ENCODE data around the gene LDLRAD2. TPM values are rescaled to one million over a fixed set of nuclear protein-coding genes. Genes with fewer than 3 reads are reported as not detected.

The LDLRAD2 gene
- total RNA-seq, 1 experiment from 2014 or later = not detected

DNA sequence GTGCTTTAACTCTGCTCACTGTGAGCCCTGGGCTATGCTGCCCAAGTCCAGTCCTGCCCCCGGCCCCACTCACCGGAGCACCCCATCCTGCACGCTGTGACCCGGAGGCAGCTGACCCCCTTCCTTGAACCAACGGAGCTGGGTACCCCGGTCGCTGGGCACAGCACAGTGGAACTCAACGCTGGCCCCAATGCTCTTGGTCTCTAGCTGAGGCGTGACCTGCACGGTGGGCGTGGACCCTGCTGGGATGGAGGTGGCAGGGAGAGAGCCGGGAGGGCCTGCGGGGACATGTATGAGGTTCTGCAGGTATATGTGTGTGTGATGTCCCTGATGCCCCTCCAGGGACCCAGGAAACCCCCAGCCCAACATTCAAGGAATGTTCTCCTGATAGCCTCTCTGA, 24.7 kb downstream of the LDLRAD2 start:
- Histone ChIP-seq H3K27me3 (replicated peaks; ENCODE audit: insufficient read depth, low read depth, low read length, poor library complexity) (no peaks in the 10 kb centered on the region), H3K4me1 (ENCODE audit: insufficient read depth, low read length, poor library complexity, severe bottlenecking) (no peaks in the 10 kb centered on the region), H3K27ac (ENCODE audit: low read depth, low read length, poor library complexity, severe bottlenecking) (no peak overlapping the region), H3K4me3 (ENCODE audit: low read depth, low read length, poor library complexity, severe bottlenecking) (no peak overlapping the region), H3K9me3 (ENCODE audit: low read depth, low read length, poor library complexity, severe bottlenecking) (no peaks in the 10 kb centered on the region), H3K36me3 (ENCODE audit: insufficient read depth, low read length, poor library complexity, severe bottlenecking) (no peaks in the 10 kb centered on the region)
- ChIA-PET CTCF (no interaction called here), POLR2A (ENCODE audit: low non-redundant PET) (no interaction called here)
- TF ChIP-seq EZH2 (IDR thresholded peaks at IDR 0.05; ENCODE audit: borderline replicate concordance, low read depth, low read length, poor library complexity, severe bottlenecking) (no peak), CTCF (conservative IDR thresholded peaks at IDR 0.05; ENCODE audit: low read depth, low read length) (no peak)
- no peak for DNase-seq (ENCODE audit: low spot score)
- BruUV-seq (replicated peaks) = no TSS peak
- intact Hi-C loops (cut with micrococcal nuclease; ENCODE audit: unreplicated experiment) = no loop called here

DNA sequence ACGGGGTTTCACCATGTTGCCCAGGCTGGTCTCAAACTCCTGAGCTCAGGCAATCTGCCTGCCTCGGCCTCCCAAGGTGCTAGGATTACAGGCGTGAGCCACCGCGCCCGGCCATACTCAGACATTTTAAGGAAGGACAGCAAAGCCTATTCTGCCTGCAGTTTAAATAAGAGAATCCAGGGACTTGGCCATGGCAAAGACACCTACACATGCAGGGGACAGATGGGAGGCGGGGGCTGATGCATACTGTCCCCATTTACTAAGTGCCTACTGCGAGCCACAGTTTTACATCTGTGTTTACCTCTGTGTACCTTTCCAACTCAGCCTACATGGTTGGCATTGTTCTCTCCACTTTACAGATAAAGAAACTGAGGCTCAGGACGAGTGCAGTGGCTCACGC, 25.4 kb downstream of the LDLRAD2 start:
- Histone ChIP-seq H3K9me3 (ENCODE audit: low read depth, low read length, poor library complexity, severe bottlenecking) (no peaks in the 10 kb centered on the region), H3K27ac (ENCODE audit: low read depth, low read length, poor library complexity, severe bottlenecking) (no peak overlapping the region), H3K4me1 (ENCODE audit: insufficient read depth, low read length, poor library complexity, severe bottlenecking) (no peaks in the 10 kb centered on the region), H3K4me3 (ENCODE audit: low read depth, low read length, poor library complexity, severe bottlenecking) (no peak overlapping the region), H3K27me3 (replicated peaks; ENCODE audit: insufficient read depth, low read depth, low read length, poor library complexity) (no peaks in the 10 kb centered on the region), H3K36me3 (ENCODE audit: insufficient read depth, low read length, poor library complexity, severe bottlenecking) (no peaks in the 10 kb centered on the region)
- ChIA-PET POLR2A (ENCODE audit: low non-redundant PET) (no interaction called here), CTCF (no interaction called here)
- TF ChIP-seq CTCF (conservative IDR thresholded peaks at IDR 0.05; ENCODE audit: low read depth, low read length) (no peak), EZH2 (IDR thresholded peaks at IDR 0.05; ENCODE audit: borderline replicate concordance, low read depth, low read length, poor library complexity, severe bottlenecking) (no peak)
- intact Hi-C loops (cut with micrococcal nuclease; ENCODE audit: unreplicated experiment) = no loop called here
- DNase-seq (ENCODE audit: low spot score) = no peak
- no TSS peak for BruUV-seq (replicated peaks)

- DNase-seq (ENCODE audit: low spot score) = no peak
- H3K9me3 ChIP-seq (ENCODE audit: low read depth, low read length, poor library complexity, severe bottlenecking) = no peaks in the 10 kb centered on the region
- H3K36me3 ChIP-seq (ENCODE audit: insufficient read depth, low read length, poor library complexity, severe bottlenecking) = no peaks in the 10 kb centered on the region
- POLR2A ChIA-PET (ENCODE audit: low non-redundant PET) = no interaction called here
- no peaks in the 10 kb centered on the region for H3K4me1 ChIP-seq (ENCODE audit: insufficient read depth, low read length, poor library complexity, severe bottlenecking)
- no peak overlapping the region for H3K4me3 ChIP-seq (ENCODE audit: low read depth, low read length, poor library complexity, severe bottlenecking)
- H3K27ac ChIP-seq (ENCODE audit: low read depth, low read length, poor library complexity, severe bottlenecking) = no peak overlapping the region
- no peaks in the 10 kb centered on the region for H3K27me3 ChIP-seq (replicated peaks; ENCODE audit: insufficient read depth, low read depth, low read length, poor library complexity)
- TF ChIP-seq EZH2 (IDR thresholded peaks at IDR 0.05; ENCODE audit: borderline replicate concordance, low read depth, low read length, poor library complexity, severe bottlenecking) = no peak
- no peak for TF ChIP-seq CTCF (conservative IDR thresholded peaks at IDR 0.05; ENCODE audit: low read depth, low read length)
- intact Hi-C loops (cut with micrococcal nuclease; ENCODE audit: unreplicated experiment) = no loop called here
- CTCF ChIA-PET = interaction anchor here (0.5 kb wide), 1 partner anchor 25 kb away, joined by 3 read pairs; no protein-coding TSS in a partner anchor
- no TSS peak for BruUV-seq (replicated peaks)
Measured at GRCh38 chr1:21838359-21839157, 26.5 kb downstream of the LDLRAD2 start.
